ENCODE results near the gene TMEM101. TPM values are rescaled to one million over a fixed set of nuclear protein-coding genes. Genes with fewer than 3 reads are reported as not detected.

Gene TMEM101
- total and polyA plus RNA-seq, 2 donors (not counting 3 experiments of a cell fraction or from before 2014, with no cell fraction given) = 30.4 to 60.2 TPM

- no TSS peak for BruUV-seq (replicated peaks)
- Histone ChIP-seq H4K20me1 (replicated peaks; ENCODE audit: control insufficient read depth, extremely low read depth, insufficient read depth, low read length) (no peaks in the 10 kb centered on the region), H3K4me3 (replicated peaks in 1 of 3; ENCODE audit: insufficient read depth in 1 of 3, low read depth in 1 of 3, low read length in 3 of 3) (no peak overlapping the region), H3K36me3 (ENCODE audit: control insufficient read depth in 2 of 2, extremely low read depth in 1 of 2, insufficient read depth in 2 of 2, low read length in 2 of 2) (no peaks in the 10 kb centered on the region), H3K27ac (ENCODE audit: insufficient read depth, low read depth, low read length) (no peak overlapping the region), H3K4me2 (ENCODE audit: insufficient read depth, low read length) (no peak overlapping the region), H2AFZ (ENCODE audit: low read depth, low read length) (no peak overlapping the region), H3K9me1 (replicated peaks; ENCODE audit: control insufficient read depth, extremely low read depth, insufficient read depth, low read length) (no peaks in the 10 kb centered on the region), H3K9me3 (replicated peaks; ENCODE audit: control insufficient read depth, insufficient read depth, low read length) (no peaks in the 10 kb centered on the region), H3K4me1 (ENCODE audit: control insufficient read depth, extremely low read depth, insufficient read depth, low read length) (peaks cover 7% of the 10 kb centered on the region), H3K79me2 (ENCODE audit: control insufficient read depth, insufficient read depth, low read length) (no peaks in the 10 kb centered on the region), H3K27me3 (ENCODE audit: control insufficient read depth in 2 of 2, insufficient read depth in 2 of 2, low read length in 2 of 2) (no peaks in the 10 kb centered on the region), H3K9ac (replicated peaks; ENCODE audit: extremely low read depth, insufficient read depth, low read length) (no peak overlapping the region)
- POLR2A ChIA-PET = no interaction called here
- DNase-seq (ENCODE audit: low read depth, low spot score) (no peak), FAIRE-seq (no peak)
- intact Hi-C loops (cut with micrococcal nuclease) = no loop called here
- CTCF ChIA-PET = interaction anchor here (1.1 kb wide), 1 partner anchor 28 kb away, joined by 4 read pairs; no protein-coding TSS in a partner anchor
- dilution Hi-C loops (cut with MboI; ENCODE audit: extremely low pct_ligation_motif_present, low sequenced_read_pairs) = no loop called here
- TF ChIP-seq CTCF (IDR thresholded peaks at IDR 0.05; ENCODE audit: extremely low read depth in 1 of 2, insufficient read depth in 1 of 2, low read depth in 1 of 2, low read length in 2 of 2) (no peak), MAX (IDR thresholded peaks at IDR 0.05; ENCODE audit: insufficient read depth, insufficient read length) (no peak), MYC (IDR thresholded peaks at IDR 0.05; ENCODE audit: low read depth, low read length) (no peak), JUN (IDR thresholded peaks at IDR 0.05; ENCODE audit: borderline replicate concordance, insufficient read depth, insufficient read length, low read depth) (no peak), EZH2 (IDR thresholded peaks at IDR 0.05; ENCODE audit: borderline replicate concordance, low read depth, low read length, severe bottlenecking) (no peak), POLR2AphosphoS5 (IDR thresholded peaks at IDR 0.05; ENCODE audit: insufficient read depth, low read depth, low read length) (no peak), FOS (IDR thresholded peaks at IDR 0.05; ENCODE audit: borderline replicate concordance, insufficient read depth, low read length) (no peak), GATA2 (IDR thresholded peaks at IDR 0.05; ENCODE audit: insufficient read depth, insufficient read length, low read depth, low read length) (no peak), POLR2A (IDR thresholded peaks at IDR 0.05; ENCODE audit: low read depth, low read length) (no peak)
Measured at GRCh38 chr17:44012874-44013273, 1.9 kb downstream of the TMEM101 start.

Measured in endothelial cell of umbilical vein (primary cell).